ENCODE data around the gene RAI2. TPM values are rescaled to one million over a fixed set of nuclear protein-coding genes. Genes with fewer than 3 reads are reported as not detected.
"Not testable (repeated sequence)": the region's sequence is repeated elsewhere in the genome, so short reads cannot be mapped to it uniquely, and the experiment has no call there.

The RAI2 gene
- total RNA-seq, 1 donor from 2014 or later = 23.6 TPM

DNA sequence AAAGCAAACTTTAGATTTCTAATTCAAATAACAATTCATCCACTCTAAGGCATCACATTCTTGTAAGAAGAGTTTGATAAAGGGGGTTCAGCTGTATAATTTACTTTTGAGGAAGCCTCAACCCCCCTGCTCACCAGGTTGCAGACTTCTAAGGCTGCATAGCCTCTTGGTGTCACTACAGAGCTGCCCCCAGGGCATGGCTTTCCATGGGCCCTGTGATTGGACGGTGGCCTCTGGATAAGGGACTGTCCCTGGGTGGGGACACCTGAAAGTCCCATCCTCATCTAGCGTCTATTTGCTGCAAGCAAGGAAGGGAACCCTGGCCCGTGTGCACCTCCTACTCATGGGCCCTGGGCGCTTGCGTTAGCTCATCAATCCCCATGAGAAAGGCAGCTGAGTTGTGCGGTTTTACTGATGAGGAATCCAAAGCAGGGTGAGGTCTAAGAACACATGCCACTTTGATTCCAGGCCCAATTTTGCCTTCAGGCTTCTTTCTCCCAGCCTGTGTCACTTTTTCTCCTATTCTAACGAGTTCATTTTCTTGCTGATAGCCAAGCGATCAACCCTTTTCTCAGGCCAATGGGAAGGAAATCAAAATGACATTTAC is 72.0 kb downstream of the RAI2 start:
- no peak for TF ChIP-seq CTCF (IDR thresholded peaks at IDR 0.05; ENCODE audit: borderline replicate concordance)
- no peaks in the 10 kb centered on the region for H3K27me3 ChIP-seq (ENCODE audit: low read depth)
- H3K4me3 ChIP-seq = no peak overlapping the region
- H3K27ac ChIP-seq (replicated peaks) = no peak overlapping the region
- no peak for DNase-seq
- intact Hi-C loops (cut with micrococcal nuclease) = no loop called here
- no peaks in the 10 kb centered on the region for H3K4me1 ChIP-seq
- no peaks in the 10 kb centered on the region for H3K9me3 ChIP-seq (replicated peaks)
- H3K36me3 ChIP-seq = no peaks in the 10 kb centered on the region

- intact Hi-C loops (cut with micrococcal nuclease) = no loop called here
- TF ChIP-seq CTCF (IDR thresholded peaks at IDR 0.05; ENCODE audit: borderline replicate concordance) = peak; percentile 79
- Histone ChIP-seq H3K4me3 (no peak overlapping the region), H3K36me3 (no peaks in the 10 kb centered on the region), H3K9me3 (replicated peaks) (no peaks in the 10 kb centered on the region), H3K4me1 (no peaks in the 10 kb centered on the region), H3K27ac (replicated peaks) (no peak overlapping the region), H3K27me3 (ENCODE audit: low read depth) (no peaks in the 10 kb centered on the region)
- no peak for DNase-seq
Measured at GRCh38 chrX:17788439-17788838, 72.7 kb downstream of the RAI2 start.

DNA sequence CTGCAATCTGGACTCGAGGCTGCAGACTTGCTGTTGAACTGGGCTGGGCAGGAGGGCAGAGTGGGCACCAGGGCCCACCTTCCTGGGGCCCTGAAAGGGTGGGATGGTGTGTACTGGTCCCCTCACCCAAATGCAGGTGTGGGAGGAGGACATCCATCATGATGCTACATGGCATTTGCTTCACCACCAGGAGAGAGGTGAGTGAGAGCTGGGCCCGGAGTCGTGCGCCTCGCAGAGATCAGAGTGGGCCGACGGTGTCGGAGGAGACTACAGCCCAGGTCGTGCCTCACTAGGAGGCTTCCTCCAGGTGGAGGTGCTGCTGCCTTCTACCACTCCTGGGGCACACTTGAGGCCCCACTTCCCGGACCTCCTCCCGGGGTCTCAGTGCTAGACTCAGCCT is 73.5 kb downstream of the RAI2 start:
- Histone ChIP-seq H3K27me3 (ENCODE audit: low read depth) (no peaks in the 10 kb centered on the region), H3K9me3 (replicated peaks) (no peaks in the 10 kb centered on the region), H3K4me3 (no peak overlapping the region), H3K27ac (replicated peaks) (no peak overlapping the region), H3K4me1 (no peaks in the 10 kb centered on the region), H3K36me3 (no peaks in the 10 kb centered on the region)
- intact Hi-C loops (cut with micrococcal nuclease) = no loop called here
- no peak for TF ChIP-seq CTCF (IDR thresholded peaks at IDR 0.05; ENCODE audit: borderline replicate concordance)
- DNase-seq = no peak

GRCh38 chrX:17786554-17787347 is 74.3 kb downstream of the RAI2 start:
- H3K27ac ChIP-seq (replicated peaks); DNase-seq; H3K4me1 ChIP-seq; H3K36me3 ChIP-seq; H3K27me3 ChIP-seq (ENCODE audit: low read depth); intact Hi-C loops (cut with micrococcal nuclease); H3K9me3 ChIP-seq (replicated peaks): not testable (repeated sequence)
- H3K4me3 ChIP-seq = peak overlapping the region; percentile 23

- Histone ChIP-seq H3K4me3 (no peak overlapping the region), H3K36me3 (no peaks in the 10 kb centered on the region), H3K27ac (replicated peaks) (no peak overlapping the region), H3K27me3 (ENCODE audit: low read depth) (no peaks in the 10 kb centered on the region), H3K4me1 (no peaks in the 10 kb centered on the region), H3K9me3 (replicated peaks) (no peaks in the 10 kb centered on the region)
- intact Hi-C loops (cut with micrococcal nuclease) = no loop called here
- no peak for TF ChIP-seq CTCF (IDR thresholded peaks at IDR 0.05; ENCODE audit: borderline replicate concordance)
- DNase-seq = no peak
Measured at GRCh38 chrX:17779434-17779833, 81.7 kb downstream of the RAI2 start.

DNA sequence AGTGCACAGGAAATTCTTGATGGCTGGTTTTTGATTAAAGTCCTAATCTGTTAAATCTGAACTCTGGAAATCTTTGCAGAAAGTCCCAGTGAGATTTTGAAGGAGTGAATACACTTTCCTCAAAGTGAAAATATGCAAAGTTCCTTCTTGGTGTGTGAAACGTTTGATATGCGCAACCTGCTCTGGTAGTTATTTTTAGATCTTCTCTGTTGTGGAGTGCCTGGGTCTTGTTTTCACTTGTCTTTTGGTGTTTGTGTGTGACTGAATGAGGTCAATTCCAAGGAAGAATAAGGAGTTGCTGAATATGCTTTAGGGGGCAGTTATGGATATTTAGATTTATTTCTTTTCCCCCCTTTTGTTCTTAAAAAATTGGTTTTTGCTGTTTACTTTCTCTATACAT is 82.1 kb downstream of the RAI2 start:
- Histone ChIP-seq H3K36me3 (no peaks in the 10 kb centered on the region), H3K27ac (replicated peaks) (no peak overlapping the region), H3K4me3 (no peak overlapping the region), H3K9me3 (replicated peaks) (no peaks in the 10 kb centered on the region), H3K27me3 (ENCODE audit: low read depth) (no peaks in the 10 kb centered on the region), H3K4me1 (no peaks in the 10 kb centered on the region)
- intact Hi-C loops (cut with micrococcal nuclease) = no loop called here
- TF ChIP-seq CTCF (IDR thresholded peaks at IDR 0.05; ENCODE audit: borderline replicate concordance) = no peak
- DNase-seq = no peak
